Hepatic stellate cell (primary cell): ENCODE data around the gene CBARP.

Experiments used
- DNase-seq: peaks from one replicate; pipeline ENCODE4 v3.0.0; 2011; ENCODE audit warnings: low spot score

CBARP gene

GRCh38 chr19:1238369-1239303 is 831 bp upstream of the CBARP start:
- no peak for DNase-seq

- peak; percentile 63 for DNase-seq
Observed at GRCh38 chr19:1237027-1237659, 662 bp downstream of the CBARP start.

GRCh38 chr19:1236576-1236975 is 1.2 kb downstream of the CBARP start:
- DNase-seq: no peak

- DNase-seq: no peak
Observed at GRCh38 chr19:1235625-1236538, 1.9 kb downstream of the CBARP start.

GRCh38 chr19:1234955-1235380 is 2.8 kb downstream of the CBARP start:
- DNase-seq: no peak

- no peak for DNase-seq
Observed at GRCh38 chr19:1234051-1234954, 3.5 kb downstream of the CBARP start.

- DNase-seq: no peak
Observed at GRCh38 chr19:1233115-1233667, 4.6 kb downstream of the CBARP start.

GRCh38 chr19:1232652-1233072 is 5.1 kb downstream of the CBARP start:
- peak; percentile 39 for DNase-seq

- no peak for DNase-seq
Observed at GRCh38 chr19:1231729-1232637, 5.8 kb downstream of the CBARP start.

- no peak for DNase-seq
Observed at GRCh38 chr19:1230783-1231489, 6.9 kb downstream of the CBARP start.

GRCh38 chr19:1229924-1230782 is 7.7 kb downstream of the CBARP start:
- DNase-seq: no peak

GRCh38 chr19:1229056-1229923 is 8.5 kb downstream of the CBARP start:
- no peak for DNase-seq

- DNase-seq: no peak
Observed at GRCh38 chr19:1228161-1228957, 9.4 kb downstream of the CBARP start.

GRCh38 chr19:1227304-1228054 is 10.3 kb downstream of the CBARP start:
- DNase-seq: no peak

GRCh38 chr19:1226522-1227303 is 11.1 kb downstream of the CBARP start:
- DNase-seq: no peak
